EL (cell line): ENCODE data around the gene APOBEC3F.
"Not testable (repeated sequence)": the region's sequence is repeated elsewhere in the genome, so short reads cannot be mapped to it uniquely, and the experiment has no call there.

Experiments
- DNase-seq: peaks from one replicate; pipeline ENCODE4 v3.0.0-alpha.2; 2016

Gene APOBEC3F

GRCh38 chr22:39040538-39041296 lies at the start of gene APOBEC3F:
Gene APOBEC3F (plus strand): TSS chr22:39040864. CDS start chr22:39040961, 97 bp downstream.
- peak; percentile 76 for DNase-seq

- DNase-seq, result not testable (repeated sequence)
Measured at GRCh38 chr22:38992871-38993371, 47.7 kb upstream of the APOBEC3F start.

- no peak for DNase-seq
Measured at GRCh38 chr22:38996105-38996504, 44.6 kb upstream of the APOBEC3F start.

- no peak for DNase-seq
Measured at GRCh38 chr22:38997518-38997917, 43.1 kb upstream of the APOBEC3F start.

GRCh38 chr22:39003165-39003638 lies 37.5 kb upstream of the APOBEC3F start:
- DNase-seq, result peak; percentile 87

- DNase-seq, result no peak
Measured at GRCh38 chr22:39007177-39007576, 33.5 kb upstream of the APOBEC3F start.

- not testable (repeated sequence) for DNase-seq
Measured at GRCh38 chr22:39008271-39008850, 32.3 kb upstream of the APOBEC3F start.

GRCh38 chr22:39010946-39011345 lies 29.7 kb upstream of the APOBEC3F start:
- no peak for DNase-seq

GRCh38 chr22:39012533-39013511 lies 27.8 kb upstream of the APOBEC3F start:
- DNase-seq, result no peak

GRCh38 chr22:39013561-39013941 lies 27.1 kb upstream of the APOBEC3F start:
- not testable (repeated sequence) for DNase-seq

GRCh38 chr22:39013942-39014722 lies 26.5 kb upstream of the APOBEC3F start, which contains the start of gene APOBEC3C:
Gene APOBEC3C (plus strand): TSS chr22:39014257. CDS start chr22:39014363, 106 bp downstream.
- peak; percentile 95 for DNase-seq

- DNase-seq, result peak; percentile 13
Measured at GRCh38 chr22:39014723-39015121, 25.9 kb upstream of the APOBEC3F start.

- no peak for DNase-seq
Measured at GRCh38 chr22:39016592-39016991, 24.1 kb upstream of the APOBEC3F start.

GRCh38 chr22:39017596-39018365 lies 22.9 kb upstream of the APOBEC3F start:
- DNase-seq, result no peak

- not testable (repeated sequence) for DNase-seq
Measured at GRCh38 chr22:39020021-39020651, 20.5 kb upstream of the APOBEC3F start.

GRCh38 chr22:39021552-39022250 lies 19.0 kb upstream of the APOBEC3F start:
- DNase-seq, result no peak

- no peak for DNase-seq
Measured at GRCh38 chr22:39024519-39025308, 15.9 kb upstream of the APOBEC3F start.

- DNase-seq, result no peak
Measured at GRCh38 chr22:39026509-39027150, 14.0 kb upstream of the APOBEC3F start.

- DNase-seq, result no peak
Measured at GRCh38 chr22:39027717-39028116, 12.9 kb upstream of the APOBEC3F start.
